Suprapubic skin (tissue), 3 donors: ENCODE results near the gene PEX10.
A peak's percentile ranks its signal among the peaks of the same experiment; 100 is the strongest.

Experiments
- EP300 ChIP-seq: sonication (generic); formaldehyde crosslinking; IDR thresholded peaks from one replicate; pipeline ENCODE4 v1.6.1; 2017; ENCODE audit warnings: antibody characterized with exemption
- TF ChIP-seq, protein P1 (sequence below), 2 donors: fragments of 200-600 bp in 1 of 2; fragments of 450-650 bp in 1 of 2; sonication (generic) in 1 of 2; IDR thresholded peaks; one replicate each; pipeline ENCODE4 v1.5.1; 2016 to 2019; ENCODE audit warnings: antibody characterized with exemption in 2 of 2, mild to moderate bottlenecking in 1 of 2, moderate library complexity in 1 of 2

- TF ChIP-seq, protein P1, sequence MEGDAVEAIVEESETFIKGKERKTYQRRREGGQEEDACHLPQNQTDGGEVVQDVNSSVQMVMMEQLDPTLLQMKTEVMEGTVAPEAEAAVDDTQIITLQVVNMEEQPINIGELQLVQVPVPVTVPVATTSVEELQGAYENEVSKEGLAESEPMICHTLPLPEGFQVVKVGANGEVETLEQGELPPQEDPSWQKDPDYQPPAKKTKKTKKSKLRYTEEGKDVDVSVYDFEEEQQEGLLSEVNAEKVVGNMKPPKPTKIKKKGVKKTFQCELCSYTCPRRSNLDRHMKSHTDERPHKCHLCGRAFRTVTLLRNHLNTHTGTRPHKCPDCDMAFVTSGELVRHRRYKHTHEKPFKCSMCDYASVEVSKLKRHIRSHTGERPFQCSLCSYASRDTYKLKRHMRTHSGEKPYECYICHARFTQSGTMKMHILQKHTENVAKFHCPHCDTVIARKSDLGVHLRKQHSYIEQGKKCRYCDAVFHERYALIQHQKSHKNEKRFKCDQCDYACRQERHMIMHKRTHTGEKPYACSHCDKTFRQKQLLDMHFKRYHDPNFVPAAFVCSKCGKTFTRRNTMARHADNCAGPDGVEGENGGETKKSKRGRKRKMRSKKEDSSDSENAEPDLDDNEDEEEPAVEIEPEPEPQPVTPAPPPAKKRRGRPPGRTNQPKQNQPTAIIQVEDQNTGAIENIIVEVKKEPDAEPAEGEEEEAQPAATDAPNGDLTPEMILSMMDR (IDR thresholded peaks at IDR 0.05) = peak; percentile 93 to 95
- no peak for TF ChIP-seq EP300
Measured at GRCh38 chr1:2381741-2382620, 30.4 kb downstream of the PEX10 start.
